DMS53 treated with DMSO at 0.1 percent for 48 hours (cell line): ENCODE measurements around the gene TMEM59.
"Not testable (repeated sequence)": the region's sequence is repeated elsewhere in the genome, so short reads cannot be mapped to it uniquely, and the experiment has no call there.

Experiments
- DNase-seq: peaks from one replicate; lab custom pipeline; 2025; ENCODE audit not compliant: unreplicated experiment; lab: John Stamatoyannopoulos, UW

Gene TMEM59, protein sequence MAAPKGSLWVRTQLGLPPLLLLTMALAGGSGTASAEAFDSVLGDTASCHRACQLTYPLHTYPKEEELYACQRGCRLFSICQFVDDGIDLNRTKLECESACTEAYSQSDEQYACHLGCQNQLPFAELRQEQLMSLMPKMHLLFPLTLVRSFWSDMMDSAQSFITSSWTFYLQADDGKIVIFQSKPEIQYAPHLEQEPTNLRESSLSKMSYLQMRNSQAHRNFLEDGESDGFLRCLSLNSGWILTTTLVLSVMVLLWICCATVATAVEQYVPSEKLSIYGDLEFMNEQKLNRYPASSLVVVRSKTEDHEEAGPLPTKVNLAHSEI

DNA sequence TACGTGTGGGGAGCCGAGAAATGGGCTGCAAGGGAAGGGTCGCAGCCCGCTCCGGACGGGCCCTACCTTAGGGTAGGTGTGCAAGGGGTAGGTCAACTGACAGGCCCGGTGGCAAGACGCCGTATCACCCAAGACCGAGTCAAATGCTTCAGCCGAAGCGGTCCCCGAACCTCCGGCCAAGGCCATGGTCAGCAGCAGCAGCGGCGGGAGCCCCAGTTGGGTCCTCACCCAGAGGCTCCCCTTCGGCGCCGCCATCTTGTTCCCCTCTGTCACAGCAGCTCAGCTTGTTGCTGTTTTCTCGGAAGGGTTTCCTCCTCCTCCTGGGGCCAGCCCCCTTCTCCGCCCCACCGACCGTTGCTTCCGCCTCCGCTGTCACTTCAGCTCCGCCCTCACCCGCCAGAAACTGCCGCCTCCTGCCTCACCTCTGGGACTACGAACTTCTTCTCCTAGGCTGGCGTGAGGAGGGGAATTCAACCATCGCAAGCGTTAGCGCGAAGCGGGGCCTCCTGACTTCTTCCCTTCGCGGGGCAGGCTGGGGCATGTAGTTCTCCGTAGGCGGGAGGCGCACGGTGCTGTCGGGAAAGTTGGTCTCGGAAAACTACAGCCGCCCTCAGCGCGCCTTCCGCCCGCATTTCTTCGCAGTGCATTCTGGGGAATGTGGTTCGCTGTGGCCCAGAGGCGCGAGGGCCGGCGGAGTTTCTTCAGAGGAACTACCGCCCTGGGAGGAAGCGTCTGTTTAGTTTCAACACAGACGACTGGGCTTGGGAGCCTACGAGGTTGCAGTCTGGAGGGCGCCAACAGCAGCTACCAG, at the start of gene TMEM59, which contains the start of gene TCEANC2:
Gene TMEM59, minus strand, starts transcription at position 271 of the 811 bp plus-strand sequence. Its CDS starts 16 bp downstream, at position 255.
Gene TCEANC2, plus strand, starts transcription at position 675 of the 811 bp plus-strand sequence. CDS start 815 bp downstream, outside the sequence.
- DNase-seq = peak; percentile 100

DNA sequence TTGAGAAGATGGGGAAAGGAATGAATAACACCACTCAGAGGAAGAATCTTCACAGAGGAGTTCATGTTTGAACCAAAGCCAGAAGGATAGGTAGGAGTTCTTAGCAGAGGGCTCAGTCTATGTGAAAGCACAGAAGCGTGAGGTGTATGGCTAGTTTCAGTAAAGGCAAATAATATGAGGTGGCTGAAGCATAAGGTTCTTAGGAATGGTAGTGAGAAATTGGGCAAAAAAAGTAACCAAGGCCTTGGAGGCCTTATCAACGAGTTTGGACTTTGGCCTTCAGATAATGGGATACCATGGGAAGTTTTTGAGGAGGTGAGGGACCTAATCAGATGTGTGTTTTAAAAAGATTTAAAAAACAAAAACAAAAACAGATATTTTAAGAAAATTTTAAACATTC, 47.5 kb upstream of the TMEM59 start:
- no peak for DNase-seq

DNA sequence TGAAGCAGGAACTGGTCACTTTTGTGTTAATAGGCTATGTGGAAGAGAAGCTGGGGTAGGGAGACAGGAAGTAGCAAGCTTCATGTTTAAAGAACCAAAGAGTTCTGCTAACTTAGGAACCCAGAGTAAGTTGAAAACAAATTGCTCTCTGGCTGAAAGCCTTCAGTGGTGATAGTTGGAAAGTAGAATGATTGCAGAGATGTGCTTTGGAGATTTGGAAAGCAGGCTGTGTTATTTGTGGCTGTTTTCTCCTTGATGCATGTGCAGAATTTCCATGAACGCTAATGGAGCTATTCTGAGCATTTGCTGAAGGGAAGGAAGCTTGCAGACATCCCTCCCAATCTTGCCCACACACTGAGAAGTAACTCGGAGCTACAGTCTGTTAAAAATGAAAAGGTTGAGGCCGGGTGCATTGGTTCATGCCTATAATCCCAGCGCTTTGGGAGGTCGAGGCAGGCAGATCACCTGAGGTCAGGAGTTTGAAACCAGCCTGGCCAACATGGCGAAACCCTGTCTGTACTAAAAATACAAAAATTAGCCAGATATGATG, 46.1 kb upstream of the TMEM59 start:
- DNase-seq = no peak

DNA sequence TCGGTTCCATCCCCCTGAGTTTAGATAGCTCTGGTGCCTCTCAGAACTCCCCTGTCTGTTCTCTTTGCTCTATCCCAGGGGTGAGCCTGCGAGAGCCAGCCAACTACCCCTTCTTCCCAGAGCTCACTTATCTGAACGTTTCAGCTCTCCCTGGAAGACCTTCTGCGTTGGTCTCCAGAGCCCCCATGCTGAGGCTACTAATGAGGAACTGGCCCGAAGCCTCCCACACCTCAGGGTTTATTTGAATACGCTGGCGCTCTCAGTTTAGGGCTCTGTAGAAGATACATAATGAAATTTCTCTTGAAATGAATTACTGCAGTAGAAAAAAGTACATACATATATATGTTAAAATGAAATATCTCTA, 43.9 kb upstream of the TMEM59 start:
- DNase-seq = no peak

DNA sequence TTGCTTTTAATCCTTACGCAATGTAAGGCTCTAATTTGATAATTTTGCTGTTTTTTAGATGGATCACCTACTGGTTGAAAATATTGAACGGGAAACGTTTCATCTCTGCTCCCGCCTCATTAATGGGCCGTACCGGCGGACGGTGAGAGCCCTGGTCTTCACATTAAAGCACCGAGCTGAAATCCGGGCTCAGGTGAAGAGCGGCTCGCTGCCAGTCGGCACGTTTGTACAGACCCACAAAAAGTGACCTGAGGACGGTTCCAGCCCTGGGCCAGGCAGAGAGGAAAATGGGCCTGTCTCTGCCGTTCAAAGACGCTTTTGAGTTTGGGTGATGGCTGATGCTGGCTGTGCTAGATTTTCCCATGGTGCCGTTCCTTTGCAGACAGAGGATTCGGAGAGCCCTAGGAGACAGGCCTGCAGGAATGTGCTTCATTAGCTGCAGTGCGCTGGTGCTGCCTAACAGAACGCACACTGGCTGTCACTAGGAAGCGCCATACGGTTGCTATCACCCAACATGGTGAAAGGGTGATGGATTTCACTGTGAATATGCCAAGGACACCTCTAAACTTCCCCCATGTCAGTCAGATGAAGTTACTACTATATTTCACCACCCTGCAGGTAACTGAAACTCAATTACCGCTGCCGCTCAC, 43.3 kb upstream of the TMEM59 start:
- no peak for DNase-seq

DNA sequence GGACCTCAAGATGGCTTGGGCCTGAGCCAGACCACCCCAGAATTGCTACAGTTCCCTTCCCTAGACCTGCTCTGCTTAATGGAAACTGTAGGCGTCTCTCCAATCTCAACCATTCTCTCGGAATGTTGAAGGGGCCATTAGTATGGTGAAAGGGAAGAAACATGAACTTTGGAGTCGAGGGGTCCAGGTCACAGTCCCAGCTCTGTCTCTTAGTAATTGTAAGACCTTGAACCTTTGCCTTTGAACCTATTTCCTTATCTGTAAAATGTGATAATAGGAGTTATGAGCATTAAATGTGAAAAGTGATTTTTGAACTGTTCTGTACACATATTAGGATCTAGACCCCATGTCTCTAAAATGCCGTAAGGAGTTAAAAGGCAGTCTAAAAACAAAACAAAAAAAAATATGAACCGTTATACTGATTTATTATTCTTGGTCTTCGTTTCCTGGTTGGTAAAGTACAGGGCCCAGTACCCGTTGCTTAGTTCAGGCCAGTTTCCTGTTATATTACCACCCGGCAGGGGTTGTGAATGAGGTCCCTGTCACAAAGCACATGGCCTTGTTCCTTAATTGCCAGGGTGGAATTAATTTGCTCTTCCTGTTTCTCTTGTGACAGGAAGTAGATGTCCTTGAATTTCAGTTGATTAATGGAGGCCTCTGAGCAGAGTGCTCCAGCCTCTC, 42.7 kb upstream of the TMEM59 start:
- DNase-seq = no peak

DNA sequence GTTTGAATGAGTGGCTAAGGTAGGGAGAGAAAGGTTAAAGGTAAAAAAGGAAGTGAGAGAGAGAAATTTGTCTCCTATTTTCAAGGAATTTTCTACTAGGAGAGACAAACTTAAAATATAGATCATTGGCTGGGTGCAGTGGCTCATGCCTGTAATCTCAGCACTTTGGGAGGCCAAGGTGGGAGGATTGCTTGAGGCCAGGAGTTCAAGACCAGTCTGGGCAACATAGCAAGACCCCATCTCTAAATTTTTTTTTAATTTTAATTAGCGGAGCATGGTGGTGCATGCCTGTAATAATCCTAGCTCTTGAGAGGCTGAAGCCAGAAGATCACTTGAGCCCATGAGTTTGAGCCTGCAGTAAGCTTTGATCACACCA, 41.7 kb upstream of the TMEM59 start:
- DNase-seq = not testable (repeated sequence)

DNA sequence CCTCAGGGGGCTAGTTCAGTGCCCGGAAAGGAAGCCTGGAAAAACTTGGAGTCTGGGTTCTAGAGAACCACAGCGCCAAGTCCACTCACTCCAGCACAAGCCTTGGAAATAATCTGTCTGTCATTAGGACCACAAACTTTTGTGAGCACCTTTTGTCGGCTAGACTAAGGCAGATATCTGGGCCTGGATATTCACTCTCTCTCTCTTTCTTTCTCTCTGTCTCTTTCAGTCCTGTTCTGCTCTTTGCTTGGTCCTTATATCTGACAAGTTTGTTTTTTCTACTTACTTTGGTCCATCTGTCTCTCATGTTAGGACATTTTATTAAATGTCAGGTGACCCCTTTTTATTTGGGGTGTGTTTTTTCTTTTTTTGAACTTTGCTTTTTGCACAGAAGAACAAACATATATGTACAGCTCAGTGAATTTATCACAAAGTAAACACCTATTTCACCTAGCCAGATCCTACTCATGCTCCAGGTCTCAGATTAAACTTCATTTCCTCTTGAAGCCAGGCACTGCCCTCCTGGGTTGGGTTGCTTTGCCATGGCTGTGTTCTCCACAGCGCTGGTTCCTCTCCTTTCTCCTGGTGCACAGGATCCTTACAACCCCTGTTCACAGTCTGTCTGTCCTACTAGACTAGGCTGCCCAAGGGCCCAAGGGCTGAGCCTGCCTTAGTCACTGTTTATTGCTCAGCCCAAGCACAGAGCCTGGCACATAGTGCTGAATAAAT, 41.2 kb upstream of the TMEM59 start:
- DNase-seq = no peak

DNA sequence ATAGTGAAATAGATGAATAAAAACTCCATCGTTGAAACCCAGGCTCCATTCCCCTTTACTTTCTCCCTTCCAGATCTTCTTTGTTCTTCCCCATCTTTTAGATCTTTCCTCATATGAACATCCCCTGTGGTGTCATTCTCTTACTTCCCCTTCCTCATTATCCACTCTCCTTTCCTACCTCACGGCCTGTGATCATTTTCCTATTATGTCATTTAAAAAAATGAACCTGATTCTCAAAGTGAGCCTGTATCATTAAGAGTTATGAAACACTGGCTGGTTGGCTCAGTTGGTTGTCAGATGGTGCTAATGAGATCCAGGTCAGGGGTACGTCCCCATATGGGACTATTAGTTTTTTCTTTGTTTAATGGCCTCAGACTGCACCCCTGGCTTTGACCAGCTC, 38.7 kb upstream of the TMEM59 start:
- no peak for DNase-seq

DNA sequence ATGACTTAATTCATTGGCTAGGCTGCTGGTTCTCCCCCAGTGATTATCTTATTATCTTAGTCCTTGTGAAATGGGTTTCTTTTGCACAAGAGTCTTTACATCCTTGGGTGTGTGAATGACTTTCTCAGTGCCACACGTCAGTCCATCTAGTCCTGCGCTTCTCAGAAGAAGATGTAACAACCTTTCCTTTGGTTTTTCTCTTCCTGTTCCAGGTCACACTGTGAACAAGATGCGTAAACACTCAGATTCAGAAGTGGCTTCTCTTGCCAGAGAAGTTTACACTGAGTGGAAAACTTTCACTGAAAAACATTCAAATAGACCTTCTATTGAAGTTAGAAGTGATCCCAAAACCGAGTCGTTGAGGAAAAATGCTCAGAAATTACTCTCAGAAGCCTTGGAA, 35.4 kb upstream of the TMEM59 start:
- DNase-seq = no peak

DNA sequence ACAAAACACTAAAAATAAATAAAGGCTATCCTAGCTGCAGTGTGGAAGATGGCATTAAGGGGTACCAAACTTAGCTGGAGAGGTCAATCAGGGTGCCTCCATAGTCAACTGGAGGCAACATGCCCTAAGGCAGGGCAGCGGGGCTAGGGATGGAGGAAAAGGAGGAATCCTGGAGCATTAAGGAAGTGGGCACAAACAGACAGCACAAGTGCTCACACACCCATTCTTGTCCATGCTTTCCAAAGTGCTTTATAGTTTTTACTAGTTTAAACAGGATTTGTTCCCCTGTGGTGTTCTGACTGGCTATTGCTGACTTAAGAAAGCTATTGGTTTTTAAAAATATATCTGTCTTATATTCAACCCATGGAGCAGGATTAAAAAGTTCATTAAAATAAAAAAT, 33.8 kb upstream of the TMEM59 start:
- DNase-seq = no peak

DNA sequence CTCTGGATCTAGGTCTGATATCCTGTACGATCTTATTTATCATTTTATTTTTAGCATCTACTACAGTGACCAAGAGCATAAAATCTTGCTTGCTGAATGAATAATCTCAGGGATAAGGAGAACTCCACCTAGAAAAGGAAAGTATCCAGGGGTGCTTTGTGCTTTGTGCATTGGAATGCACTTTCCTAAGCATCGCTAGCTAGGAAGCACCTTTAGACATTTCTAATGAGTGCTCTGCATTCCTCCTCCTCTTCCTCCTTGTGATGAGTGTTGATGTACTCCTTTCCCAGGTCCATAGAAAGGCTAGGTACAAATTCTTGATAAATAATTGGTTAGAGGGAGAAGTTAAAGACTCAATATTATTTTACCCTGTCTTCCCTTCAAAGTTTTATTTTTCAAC, 31.8 kb upstream of the TMEM59 start:
- no peak for DNase-seq

DNA sequence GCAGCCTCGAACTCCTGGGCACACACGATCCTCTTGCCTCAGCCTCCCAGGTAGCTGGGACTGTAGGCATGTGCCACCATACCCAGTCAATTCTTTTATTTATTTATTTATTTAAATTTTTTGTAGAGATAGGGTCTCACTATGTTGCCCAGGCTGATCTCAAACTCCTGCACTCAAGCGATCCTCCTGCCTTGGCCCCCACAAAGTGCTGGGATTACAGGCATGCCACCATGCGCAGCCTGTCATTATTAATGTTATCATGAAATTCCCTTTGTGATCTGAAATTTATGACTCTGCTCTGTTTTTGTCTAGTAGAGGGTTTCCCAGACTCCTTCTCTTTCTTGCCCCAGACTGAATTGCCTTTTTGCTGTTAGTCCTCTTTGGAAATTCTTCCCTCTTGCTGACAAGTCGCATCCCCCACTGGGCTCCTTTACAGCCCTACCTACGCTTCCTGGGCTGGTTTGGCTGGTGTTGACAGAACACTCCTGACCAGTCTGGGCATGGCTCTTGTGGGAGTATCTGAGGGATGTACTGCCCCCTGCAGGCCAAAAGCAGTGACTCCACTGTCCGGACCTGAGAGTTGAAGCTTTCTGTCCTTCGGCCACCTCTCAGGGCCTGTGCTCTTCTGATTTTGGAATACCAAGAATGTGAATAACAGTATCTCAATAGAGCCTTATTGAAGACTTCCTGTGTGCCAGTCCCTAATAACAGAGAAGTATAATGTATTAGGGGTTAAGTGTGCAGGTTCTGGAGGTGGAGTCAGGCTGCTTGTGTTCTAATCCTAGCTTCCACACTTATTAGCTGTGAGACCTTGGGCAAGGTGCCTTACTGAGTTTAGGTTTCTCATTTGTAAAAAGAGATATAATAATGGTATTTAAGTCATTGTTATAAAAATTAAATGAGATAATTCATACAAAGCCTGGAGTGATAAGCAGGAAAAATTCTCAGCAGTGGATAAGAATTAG, 28.6 kb upstream of the TMEM59 start:
- DNase-seq = peak; percentile 89

DNA sequence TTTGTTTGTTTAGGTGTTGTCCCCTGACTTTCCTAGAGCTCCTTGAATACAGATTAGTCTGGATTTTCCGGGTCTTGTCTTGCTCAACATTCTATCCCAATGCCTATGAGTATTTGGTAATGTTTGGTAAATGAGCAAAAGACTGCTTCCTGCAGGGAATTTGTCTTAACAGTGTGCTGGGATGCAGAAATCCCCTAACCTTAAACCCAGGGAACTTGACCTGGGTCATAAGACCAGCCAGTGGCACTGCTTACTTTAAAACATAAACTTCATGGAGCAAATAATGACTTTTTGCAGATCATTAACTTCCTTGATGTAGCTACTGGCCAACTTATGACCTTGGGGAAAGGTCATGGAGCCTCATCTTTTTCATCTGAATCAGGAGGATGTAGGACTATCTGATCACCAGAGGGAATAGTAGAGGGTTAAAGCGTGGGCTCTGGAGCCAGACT, 27.6 kb upstream of the TMEM59 start:
- no peak for DNase-seq

DNA sequence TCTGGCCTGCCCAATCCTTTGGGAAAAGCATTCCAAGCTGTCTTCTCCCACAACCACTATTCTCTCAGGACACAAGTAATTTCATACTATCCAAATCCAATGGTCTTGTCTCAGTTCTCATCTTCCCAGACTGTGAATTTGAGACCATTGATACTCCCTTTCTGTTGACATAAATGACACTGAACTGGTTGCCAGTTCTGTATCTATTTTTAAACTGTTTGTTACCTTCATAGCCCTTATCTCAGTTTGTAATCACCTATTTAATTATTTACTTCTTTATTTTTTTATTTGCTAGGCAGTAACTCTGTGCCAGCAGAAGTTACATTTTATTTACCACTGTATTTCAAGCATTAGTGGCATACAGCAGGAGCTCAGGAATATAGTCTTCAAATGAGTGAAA, 24.4 kb upstream of the TMEM59 start:
- DNase-seq = no peak

DNA sequence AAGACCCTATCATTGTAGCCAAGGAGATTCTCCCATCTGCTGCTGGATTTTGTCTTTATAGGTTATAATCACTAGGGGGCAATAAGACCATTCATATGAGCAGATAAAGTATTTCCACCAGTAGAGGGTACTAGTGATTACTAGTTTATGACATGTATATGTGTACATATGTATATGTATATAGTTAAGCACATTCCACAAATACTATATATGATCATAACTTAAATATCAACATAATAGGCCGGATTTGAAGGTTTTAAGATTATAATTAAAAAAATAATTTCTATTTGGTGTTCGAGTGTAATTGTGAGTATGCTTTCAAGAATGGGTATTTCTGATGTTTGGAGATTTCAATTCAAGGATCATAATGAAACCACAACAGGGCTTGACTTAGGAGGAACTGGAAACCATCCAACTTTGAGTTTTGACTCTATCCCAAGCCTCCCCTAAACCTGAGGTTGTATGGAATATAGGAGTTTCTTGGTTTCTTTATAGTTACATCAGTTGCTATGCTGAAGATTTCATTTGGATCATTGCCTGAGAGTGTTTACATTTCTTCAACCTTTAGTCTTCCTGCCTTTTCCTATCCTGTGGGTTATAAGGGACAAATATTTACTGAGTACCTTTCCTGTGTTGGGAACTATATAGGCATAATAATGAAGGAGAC, 17.3 kb upstream of the TMEM59 start:
- DNase-seq = peak; percentile 86

DNA sequence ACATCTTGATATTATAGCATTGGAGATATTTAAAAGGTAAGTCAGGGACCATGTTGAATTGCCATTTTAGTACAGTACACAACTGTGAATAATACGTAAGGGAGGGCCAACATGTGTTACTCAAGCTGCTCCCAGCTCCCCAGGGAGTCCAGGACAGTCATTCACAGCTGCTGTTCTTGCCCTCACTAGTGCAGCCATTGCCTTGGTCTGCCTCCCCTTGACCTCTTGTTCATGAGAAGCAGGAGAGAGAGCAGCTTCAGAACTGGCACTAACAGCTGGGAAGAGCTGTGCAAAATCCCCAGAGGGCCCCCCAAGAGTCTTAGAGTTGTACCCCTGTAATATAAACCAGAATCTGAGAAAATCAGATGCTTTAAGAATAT, 16.8 kb upstream of the TMEM59 start:
- no peak for DNase-seq

DNA sequence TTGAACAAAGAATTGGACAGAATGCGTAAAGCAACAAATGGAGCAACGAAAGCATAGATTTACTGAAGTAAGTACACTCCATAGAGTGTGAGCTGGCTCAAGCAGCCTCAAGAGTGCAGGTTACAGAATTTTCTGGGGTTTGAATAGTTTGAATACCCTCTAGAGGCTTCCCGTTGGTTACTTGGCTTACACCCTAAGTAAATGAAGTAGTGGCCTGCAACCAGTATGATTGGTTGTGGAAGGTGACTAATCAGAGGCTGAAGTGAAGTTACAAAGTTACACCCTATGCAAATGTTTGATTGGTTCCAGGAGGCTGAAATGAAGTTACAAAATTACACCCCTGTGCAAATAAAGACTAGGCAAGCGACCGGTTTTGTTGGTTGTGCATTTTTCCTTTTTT, 11.3 kb upstream of the TMEM59 start:
- DNase-seq = no peak

DNA sequence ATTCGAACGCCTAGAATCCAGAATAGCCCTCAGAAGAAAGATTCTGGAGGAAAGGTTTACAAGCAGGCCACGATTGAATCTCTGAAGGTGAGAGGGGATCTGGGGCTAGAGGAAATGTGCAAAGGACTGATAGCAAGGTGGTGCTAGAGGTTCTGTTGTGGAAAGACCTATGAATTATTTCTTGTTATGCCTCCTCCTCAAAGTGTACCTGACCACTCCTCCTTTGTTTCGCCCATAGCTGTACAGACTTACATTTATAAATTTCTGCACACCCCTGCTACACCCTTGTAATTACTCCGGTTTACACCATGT, 1.4 kb upstream of the TMEM59 start:
- no peak for DNase-seq
